Measurements from ENCODE around the gene ATAD3B.

Gene ATAD3B

GRCh38 chr1:1423245-1423597 lies 48.3 kb upstream of the ATAD3B start:
- Histone ChIP-seq H2AFZ (ENCODE audit: low read depth) (no peak overlapping the region), H3K4me2 (no peak overlapping the region), H3K4me3 (IDR thresholded peaks at IDR 0.05; ENCODE audit: insufficient read depth, low read depth, low read length) (no peak overlapping the region), H3K79me2 (ENCODE audit: insufficient read depth, low read depth) (no peaks in the 10 kb centered on the region), H3K4me1 (ENCODE audit: low read depth, poor library complexity, severe bottlenecking) (peaks cover 13% of the 10 kb centered on the region), H3K27ac (no peak overlapping the region), H3K9ac (no peak overlapping the region), H3K36me3 (ENCODE audit: insufficient read depth) (no peaks in the 10 kb centered on the region), H4K20me1 (ENCODE audit: insufficient read depth) (no peaks in the 10 kb centered on the region), H3K27me3 (ENCODE audit: insufficient read depth, low read depth) (peaks cover 5% of the 10 kb centered on the region; the same call in 1 of the 2 replicates)
- TF ChIP-seq CTCF (conservative IDR thresholded peaks at IDR 0.05; ENCODE audit: low read depth, low read length), result no peak

DNA sequence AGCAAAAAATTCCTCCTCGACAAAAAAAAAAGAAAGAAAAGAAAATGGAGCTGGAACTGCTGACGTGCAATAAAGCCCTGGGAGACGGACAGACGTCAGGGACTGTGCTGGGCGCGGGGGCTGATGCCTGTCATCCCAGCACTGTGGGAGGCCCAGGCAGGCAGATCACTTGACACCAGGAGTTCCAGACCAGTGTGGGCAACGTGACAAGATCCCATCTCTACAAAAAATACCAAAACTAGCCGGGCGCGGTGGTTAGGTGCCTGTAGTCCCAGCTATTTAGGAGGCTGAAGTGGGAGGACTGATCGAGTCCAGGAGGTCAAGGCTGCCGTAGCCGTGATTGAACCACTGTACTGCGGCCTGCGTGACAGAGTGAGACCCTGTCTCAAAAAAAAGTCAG lies 46.9 kb upstream of the ATAD3B start:
- TF ChIP-seq CTCF (conservative IDR thresholded peaks at IDR 0.05; ENCODE audit: low read depth, low read length), result no peak
- Histone ChIP-seq H3K4me3 (IDR thresholded peaks at IDR 0.05; ENCODE audit: insufficient read depth, low read depth, low read length) (no peak overlapping the region), H4K20me1 (ENCODE audit: insufficient read depth) (no peaks in the 10 kb centered on the region), H3K4me2 (no peak overlapping the region), H3K27me3 (ENCODE audit: insufficient read depth, low read depth) (peaks cover 20% of the 10 kb centered on the region), H3K27ac (no peak overlapping the region), H3K4me1 (ENCODE audit: low read depth, poor library complexity, severe bottlenecking) (peaks cover 13% of the 10 kb centered on the region), H2AFZ (ENCODE audit: low read depth) (no peak overlapping the region), H3K9ac (no peak overlapping the region), H3K79me2 (ENCODE audit: insufficient read depth, low read depth) (no peaks in the 10 kb centered on the region), H3K36me3 (ENCODE audit: insufficient read depth) (no peaks in the 10 kb centered on the region)

DNA sequence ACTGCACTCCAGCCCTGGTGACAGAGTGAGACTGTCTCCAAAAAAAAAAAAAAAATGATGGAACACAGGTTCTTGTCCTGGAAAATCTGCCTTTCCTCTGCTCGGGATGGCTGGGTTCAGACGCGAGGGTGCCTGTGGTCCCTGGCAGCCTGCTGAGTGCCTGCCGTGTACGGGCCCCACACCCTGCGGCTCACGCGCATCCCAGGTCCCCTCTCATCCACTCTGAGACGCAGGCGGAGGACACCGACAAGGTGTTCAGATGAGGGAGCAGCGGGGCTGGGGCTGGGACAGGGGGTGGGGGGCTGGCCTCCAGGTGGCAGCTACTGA lies 46.2 kb upstream of the ATAD3B start:
- H3K79me2 ChIP-seq (ENCODE audit: insufficient read depth, low read depth), result no peaks in the 10 kb centered on the region
- H4K20me1 ChIP-seq (ENCODE audit: insufficient read depth), result no peaks in the 10 kb centered on the region
- no peak overlapping the region for H3K27ac ChIP-seq
- H3K9ac ChIP-seq, result no peak overlapping the region
- TF ChIP-seq CTCF (conservative IDR thresholded peaks at IDR 0.05; ENCODE audit: low read depth, low read length), result no peak
- H3K4me1 ChIP-seq (ENCODE audit: low read depth, poor library complexity, severe bottlenecking), result peaks cover 13% of the 10 kb centered on the region
- H3K36me3 ChIP-seq (ENCODE audit: insufficient read depth), result no peaks in the 10 kb centered on the region
- H3K4me3 ChIP-seq (IDR thresholded peaks at IDR 0.05; ENCODE audit: insufficient read depth, low read depth, low read length), result no peak overlapping the region
- H3K27me3 ChIP-seq (ENCODE audit: insufficient read depth, low read depth), result peaks cover 26% of the 10 kb centered on the region
- H2AFZ ChIP-seq (ENCODE audit: low read depth), result no peak overlapping the region
- no peak overlapping the region for H3K4me2 ChIP-seq

- peaks cover 31% of the 10 kb centered on the region for H3K27me3 ChIP-seq (ENCODE audit: insufficient read depth, low read depth)
- no peak for TF ChIP-seq CTCF (conservative IDR thresholded peaks at IDR 0.05; ENCODE audit: low read depth, low read length)
Observed at GRCh38 chr1:1425753-1426495, 45.6 kb upstream of the ATAD3B start.

More at GRCh38 chr1:1425753-1426495, 45.6 kb upstream of the ATAD3B start:
- Histone ChIP-seq H3K4me1 (ENCODE audit: low read depth, poor library complexity, severe bottlenecking) (peaks cover 13% of the 10 kb centered on the region), H3K36me3 (ENCODE audit: insufficient read depth) (no peaks in the 10 kb centered on the region), H3K27ac (no peak overlapping the region), H3K4me2 (no peak overlapping the region), H2AFZ (ENCODE audit: low read depth) (no peak overlapping the region), H3K79me2 (ENCODE audit: insufficient read depth, low read depth) (no peaks in the 10 kb centered on the region), H3K9ac (no peak overlapping the region), H4K20me1 (ENCODE audit: insufficient read depth) (no peaks in the 10 kb centered on the region), H3K4me3 (IDR thresholded peaks at IDR 0.05; ENCODE audit: insufficient read depth, low read depth, low read length) (no peak overlapping the region)
